Activated CD8-positive, alpha-beta memory T cell treated with anti-CD3 and anti-CD28 coated beads for 1 hour (primary cell): ENCODE results near the gene EDEM2.
"Not testable (repeated sequence)": the region's sequence is repeated elsewhere in the genome, so short reads cannot be mapped to it uniquely, and the experiment has no call there.

ENCODE experiments used
- DNase-seq, 2 donors: peaks; one replicate each; pipeline ENCODE4 v3.0.0-alpha.2; 2020; ENCODE audit warnings: low read depth in 1 of 2; ENCODE audit errors: extremely low read depth in 1 of 2

EDEM2 gene

DNA sequence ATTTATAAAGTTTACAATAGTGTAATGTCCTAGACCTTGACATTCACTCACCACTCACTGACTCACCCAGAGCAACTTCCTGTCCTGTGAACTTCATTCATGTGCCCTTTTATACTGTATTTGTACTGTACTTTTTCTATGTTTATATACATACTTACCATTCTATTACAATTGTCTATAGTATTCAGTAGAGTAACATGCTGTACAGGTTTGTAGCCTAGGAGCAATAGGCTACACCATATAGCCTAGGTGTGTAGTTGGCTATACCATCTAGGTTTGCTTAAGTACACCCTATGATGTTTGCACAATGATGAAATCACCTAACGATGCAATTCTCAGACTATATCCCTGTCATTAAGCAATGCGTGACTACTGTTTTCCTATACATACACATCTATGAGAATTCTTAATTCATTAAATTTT, 17.5 kb downstream of the EDEM2 start:
- DNase-seq, result no peak

DNA sequence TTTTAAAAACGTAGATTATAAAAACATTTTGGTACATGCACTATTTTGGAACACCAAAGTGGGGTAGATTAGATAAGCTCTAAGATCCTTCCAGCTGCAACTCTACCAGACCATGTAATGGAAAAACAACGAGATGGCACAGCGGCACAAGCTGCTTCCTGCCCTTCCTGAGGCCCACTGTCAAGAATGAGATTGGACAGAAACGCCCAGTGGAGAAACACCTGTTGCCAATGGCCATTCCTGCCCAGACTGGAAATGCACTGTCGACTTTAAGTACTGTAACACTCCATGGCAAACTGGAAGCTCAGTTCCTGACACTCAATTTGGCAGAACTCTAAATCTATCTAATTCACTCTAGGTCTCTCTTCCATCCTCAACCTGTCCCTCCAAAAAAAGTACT, 21.4 kb downstream of the EDEM2 start:
- DNase-seq, result no peak

DNA sequence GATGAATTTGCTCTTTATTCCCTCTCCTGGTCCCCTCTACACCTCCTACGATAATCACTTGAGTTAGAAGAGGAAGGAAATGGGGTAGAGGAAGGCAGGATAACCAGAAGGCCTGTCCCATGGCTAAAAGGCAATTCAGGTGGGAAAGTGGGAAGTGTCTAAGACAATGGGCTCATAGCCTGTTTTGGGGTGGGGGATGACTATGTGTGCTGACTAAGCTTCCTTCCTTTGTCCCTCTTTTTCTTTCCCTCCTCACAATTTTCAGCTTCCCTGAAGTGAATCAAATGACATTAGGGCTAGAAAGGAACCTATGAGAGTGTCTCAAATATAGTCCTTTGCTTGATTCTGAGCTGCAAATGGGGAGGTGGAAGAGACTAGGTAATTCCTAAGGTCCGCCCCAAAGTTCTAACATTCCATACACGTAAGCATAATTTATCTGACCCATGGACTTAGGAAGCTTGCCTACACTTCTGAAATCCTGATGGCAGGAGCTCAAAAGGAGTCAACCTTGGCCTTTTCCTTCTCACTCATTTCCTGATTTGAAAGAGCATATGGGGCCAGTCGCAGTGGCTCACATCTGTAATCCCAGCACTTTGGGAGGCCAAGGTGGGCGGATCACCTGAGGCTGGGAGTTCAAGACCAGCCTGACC, 24.3 kb downstream of the EDEM2 start:
- no peak for DNase-seq

DNA sequence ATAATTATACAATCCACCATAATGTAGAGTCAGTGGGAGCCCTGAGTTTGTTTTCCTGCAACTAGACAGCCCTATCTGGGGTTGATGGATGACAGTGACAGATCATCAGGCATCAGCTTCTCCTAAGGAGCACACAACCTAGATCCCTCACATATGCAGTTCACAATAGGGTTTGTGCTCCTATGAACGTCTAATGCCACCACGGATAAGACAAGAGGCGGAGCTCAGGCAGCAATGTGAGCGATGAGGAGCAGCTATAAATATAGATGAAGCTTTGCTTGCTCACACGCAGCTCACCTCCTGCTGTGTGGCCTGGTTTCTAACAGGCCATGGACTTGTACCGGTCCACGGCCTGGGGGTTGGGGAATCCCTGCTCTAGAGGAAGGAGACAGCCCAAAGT, 25.9 kb downstream of the EDEM2 start:
- DNase-seq, result no peak

DNA sequence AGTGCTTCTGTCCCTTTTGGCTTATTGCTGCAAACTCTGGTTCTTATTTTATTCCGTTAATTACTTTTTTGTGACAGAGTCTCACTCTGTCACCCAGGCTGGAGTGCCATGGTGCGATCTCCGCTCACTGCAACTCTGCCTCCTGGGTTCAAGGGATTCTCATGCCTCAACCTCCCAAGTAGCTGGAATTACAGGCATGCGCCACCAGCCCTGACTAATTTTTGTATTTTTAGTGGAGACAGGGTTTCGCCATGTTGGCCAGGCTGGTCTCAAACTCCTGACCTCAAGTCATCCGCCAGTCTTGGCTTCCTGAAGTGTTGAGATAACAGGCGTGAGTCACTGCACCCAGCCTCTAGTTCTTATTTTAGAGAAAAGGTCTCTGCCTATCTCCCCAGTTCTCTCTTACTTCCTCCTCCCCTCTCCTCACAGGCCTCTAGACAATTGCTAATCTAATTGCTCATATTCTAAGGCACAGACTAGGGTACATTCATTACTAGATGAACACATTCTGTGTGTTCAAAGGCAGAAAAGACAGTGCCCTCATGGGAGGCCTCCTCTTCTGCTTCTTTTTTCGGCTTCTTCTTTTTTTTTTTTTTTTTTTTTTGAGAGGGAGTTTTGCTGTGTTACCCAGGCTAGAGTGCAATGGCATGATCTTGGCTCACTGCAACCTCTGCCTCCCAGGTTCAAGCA, 27.0 kb downstream of the EDEM2 start:
- no peak for DNase-seq

DNA sequence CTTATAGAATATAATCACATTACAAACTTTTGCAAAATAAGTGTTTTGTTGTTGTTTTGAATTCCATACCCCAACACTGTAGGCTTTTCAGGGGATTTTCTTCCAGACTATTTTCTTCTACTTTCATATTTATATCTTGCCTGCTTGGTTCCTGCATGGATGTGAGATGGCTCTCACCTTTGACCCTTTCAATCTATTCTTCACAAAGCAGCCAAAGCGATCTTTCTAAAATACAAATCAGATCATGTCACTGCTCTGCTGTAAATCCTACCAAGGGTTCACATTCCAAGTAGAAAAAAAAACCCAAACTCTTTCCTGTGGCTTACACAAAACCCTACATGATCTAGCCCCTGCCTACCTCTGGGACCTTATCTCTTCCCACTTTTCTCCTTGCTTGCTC, 29.5 kb downstream of the EDEM2 start:
- DNase-seq, result no peak

DNA sequence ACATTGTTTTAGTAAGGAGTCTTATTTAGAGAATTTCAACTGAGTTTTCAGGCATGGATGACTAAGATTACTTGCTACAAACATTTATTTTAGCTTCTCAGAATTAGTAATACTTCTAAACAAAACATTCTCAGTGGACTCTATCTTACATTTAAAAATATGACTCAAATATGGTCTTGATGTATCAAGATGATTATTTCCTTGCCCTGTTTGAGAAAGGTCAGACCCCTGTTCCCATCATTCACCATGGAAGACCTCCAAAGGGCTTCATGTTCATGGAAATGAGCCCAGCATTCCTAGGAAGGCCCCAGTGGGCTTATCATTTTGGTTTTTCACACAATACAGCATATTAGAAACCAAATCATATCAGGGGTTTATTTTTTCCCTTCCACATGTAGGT, 29.9 kb downstream of the EDEM2 start:
- DNase-seq, result no peak

DNA sequence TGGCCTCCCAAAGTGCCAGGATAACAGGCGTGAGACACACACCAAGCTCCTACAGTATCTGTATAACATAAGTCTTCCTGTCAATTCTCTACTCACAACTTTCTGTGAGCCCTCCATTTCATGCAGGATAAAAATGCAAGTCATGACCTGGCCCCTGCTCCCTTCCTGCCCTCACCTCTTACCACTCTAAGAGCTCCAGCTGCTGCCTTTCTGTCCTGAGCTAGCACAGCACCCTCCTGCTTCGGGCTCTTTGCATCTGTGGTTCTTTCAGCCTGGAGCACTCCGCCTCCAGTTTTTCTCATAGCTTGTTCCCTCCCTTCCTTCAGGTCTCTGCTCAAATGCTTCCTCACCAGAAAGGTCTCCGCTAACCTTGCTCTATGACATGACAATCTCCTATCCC, 30.9 kb downstream of the EDEM2 start:
- no peak for DNase-seq

DNA sequence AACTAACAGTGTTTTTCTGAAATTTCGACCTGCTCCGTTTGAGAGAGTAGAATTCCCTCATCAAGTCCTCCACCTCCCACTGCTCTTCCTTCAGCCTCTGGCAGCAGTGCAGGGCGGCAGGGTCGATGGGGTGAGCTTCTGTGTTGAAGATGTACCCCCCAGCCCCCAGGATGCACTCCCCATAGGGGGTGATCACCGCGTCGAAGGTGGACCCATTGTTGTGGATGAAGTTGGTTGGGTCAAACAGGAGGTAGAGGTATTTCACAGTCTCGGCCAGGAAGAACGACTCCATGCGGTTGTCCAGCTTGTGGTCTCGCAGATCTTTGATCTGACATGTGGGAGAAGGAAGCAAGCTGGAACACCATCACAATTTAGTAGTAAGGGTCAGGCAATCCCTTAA, 31.5 kb downstream of the EDEM2 start:
- DNase-seq, result no peak

DNA sequence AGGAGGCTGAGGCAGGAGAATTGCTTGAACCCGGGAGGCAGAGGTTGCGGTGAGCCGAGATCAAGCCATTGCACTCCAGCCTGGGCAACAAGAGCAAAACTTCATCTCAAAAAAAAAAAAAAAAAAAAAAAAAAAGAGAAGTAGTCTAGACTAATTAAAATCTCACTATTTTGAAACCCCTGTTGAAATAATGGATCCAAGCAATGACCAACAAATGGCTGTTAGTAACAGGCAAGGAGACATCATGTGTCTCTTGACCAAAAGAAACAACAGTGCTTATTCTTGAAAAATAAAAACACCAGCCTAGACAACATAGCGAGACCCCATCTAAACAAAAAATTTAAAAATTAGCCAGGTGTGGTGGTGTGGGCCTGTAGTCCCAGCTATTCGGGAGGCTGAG, 34.9 kb downstream of the EDEM2 start:
- DNase-seq, result not testable (repeated sequence)

DNA sequence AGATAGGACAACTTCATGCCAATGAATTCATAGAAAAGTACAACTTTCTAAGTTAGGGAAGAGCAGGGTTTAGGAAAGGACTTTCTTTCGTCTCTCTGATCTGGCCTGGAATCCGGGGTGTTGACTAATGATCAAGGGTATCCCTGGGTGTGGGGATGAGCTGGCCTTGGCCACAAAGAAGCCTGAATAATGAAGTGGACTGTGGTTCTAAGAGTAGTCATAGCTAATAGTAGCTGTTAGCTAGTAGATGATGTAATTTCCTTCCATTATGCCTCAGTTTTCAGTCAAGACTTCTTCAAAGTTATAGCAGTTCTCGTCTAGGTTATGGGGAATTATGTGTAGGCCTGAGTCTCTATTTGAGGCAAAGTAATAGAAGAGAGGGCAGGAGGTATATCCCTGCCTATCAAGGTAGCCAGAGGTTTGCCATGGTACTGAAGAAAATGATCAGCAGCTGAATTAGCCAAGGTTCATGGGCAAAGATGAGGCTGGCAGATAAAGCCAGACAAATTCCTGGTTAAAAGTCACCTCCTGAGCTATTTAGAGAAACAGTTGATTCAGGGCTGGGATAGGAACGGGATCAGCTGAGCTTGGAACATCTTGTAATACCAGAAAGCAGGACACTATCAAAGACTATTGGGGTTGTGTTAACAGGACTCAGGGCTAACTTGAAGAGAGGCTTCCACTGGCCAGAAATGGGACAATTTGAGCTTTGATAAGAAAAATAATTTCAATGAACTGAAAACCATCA, 35.8 kb downstream of the EDEM2 start:
- DNase-seq, result no peak

DNA sequence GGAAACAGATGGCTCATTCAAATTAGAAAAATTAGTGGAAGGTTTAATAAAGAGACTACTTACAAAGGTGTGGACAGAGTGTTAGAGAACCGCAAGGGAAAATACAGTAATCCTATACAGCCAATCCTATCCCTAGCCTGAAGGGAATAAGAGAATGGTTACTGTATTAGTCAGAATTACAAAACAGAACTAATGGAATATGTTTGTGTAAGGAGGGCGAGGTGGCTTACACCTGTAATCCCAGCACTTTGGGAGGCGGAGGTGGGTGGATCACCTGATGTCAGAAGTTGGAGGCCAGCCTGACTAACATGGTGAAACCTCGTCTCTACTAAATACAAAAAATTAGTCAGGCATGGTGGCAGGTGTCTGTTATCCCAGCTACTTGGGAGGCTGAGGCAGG, 38.2 kb downstream of the EDEM2 start:
- no peak for DNase-seq

DNA sequence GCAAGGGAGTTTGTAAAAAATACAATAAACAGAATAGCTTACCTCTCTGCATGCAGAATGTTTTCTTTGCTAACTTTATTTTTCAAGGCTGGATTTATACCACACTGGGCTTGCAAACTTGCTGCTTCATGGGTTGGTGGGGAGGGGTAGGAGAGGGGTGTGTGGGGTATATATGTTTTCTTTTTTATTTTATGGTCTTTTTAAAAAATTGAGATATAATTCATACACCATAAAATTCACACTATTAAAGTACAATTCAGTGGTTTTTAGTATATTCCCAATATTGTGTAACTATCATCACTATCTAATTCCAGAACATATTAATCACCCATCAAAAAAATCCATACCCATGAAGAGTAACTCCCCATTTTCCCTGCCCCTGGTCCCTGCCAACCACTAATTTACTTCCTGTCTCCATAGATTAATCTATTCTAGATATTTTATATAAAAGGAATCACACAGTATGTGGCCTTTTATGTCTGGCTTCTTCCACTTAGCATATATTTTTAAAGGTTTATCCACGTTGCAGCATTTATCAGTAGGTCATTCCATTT, 40.2 kb downstream of the EDEM2 start:
- no peak for DNase-seq

DNA sequence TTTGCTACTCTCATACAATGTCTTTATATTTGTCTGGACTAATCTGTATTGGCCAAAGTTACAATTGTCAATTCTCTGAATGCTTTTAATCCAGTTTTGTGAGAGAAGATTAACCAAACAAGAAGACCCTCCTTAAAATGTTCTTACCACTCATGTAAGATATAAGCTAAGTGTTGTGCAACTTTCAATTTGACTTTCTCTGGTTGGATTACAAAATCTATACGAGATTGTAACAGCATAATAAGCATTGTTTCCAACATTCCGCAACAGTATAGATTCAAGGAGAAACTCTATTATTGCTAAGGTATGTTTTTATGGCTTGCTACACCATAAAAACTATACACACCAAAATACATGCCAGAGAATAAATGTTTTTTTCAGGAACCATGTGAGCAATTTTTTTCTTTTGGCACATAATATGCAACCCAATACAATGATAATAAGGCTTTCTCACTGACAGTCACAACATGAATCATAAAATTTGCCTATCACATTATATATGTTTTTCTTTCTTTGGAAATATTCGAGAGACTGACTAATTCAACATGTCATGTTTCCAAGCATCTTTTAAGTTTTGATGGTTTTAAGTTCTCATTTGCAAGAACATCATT, 42.3 kb downstream of the EDEM2 start:
- no peak for DNase-seq

DNA sequence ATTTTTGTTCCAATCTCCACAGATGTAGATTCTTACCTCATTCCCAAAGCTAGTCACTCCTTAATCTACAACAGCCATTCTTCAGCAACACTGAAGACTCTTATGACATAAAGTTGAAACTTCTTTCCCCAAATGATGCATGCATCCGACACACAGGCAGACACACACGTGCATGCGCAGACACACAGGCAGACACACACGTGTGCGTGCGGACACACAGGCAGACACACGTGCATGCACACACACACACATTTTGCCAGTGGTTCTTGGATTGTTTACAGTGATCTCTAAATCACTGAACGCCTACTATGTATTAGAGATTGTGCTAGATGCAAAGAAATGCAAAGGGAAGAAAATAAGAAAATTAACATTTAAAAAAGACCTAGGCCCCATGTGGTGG, 45.5 kb downstream of the EDEM2 start:
- DNase-seq, result no peak

DNA sequence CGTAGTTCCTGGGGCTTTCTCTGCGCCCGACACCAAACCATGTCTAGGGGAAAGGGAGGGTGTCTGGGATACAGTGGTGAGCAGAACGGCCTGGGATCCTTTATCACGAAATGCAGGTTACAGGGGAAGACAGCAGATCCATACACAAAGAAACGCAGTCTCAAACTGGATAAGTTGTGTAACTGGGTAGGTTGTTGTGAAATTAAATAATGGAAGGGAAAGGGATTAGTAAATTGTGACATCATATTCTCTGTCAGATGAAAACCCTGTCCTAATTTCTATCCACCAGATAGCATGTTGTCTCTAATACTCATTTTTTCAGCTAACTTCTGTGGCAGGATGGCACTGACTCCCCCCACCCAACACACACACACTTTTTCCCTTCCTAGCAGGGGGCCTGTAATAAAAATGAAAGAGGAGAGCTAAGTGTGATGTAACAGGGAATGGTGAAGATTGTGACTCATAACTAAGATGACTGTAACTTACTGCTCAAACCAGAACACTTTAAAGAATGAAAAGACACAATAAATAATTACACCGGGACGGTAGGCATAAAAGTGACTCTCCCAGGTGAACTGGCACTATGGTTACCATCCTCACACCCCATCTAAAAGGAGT, 53.8 kb downstream of the EDEM2 start:
- DNase-seq, result no peak

DNA sequence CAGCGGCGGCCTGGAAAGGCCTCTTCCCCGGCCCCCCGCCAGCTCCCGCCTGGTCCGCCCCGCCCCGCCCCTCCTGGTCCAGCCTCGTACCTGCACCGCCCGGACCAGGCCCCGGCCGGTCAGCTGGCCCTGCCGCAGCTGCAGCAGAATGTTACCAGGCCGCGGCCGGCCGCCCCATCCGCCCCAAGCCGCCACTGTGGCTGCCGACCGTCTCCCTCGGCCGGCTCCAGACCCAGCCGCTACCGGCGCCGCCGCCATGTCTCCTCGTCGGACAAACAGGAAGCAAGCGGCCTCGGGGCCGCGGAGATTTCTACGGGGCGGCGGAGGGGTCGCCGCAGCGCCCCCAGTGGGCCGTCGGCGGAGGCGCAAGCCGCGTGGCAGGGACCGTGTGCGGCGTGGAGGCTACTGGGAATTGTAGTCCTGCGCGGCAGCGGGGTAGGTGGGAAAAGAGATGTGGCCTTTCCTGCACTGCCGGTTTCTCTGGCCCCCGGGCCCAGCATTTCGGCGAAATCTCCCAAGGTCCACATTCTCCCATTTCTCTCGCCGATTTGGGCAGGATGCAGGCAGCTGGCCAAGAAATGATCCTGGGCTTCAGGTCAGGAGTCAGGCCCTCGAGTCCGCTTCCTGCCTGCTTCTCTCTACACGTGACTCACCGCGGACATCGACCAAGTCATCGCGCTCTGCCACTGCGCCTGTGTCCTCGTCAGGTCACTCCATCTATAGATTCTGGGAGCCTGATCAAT, 54.4 kb downstream of the EDEM2 start, which contains the start of gene TRPC4AP:
Gene TRPC4AP (minus strand): TSS at position 284 of the 743 bp plus-strand sequence. CDS start 26 bp downstream, at position 258.
- DNase-seq, result peak; percentile 64 to 81

DNA sequence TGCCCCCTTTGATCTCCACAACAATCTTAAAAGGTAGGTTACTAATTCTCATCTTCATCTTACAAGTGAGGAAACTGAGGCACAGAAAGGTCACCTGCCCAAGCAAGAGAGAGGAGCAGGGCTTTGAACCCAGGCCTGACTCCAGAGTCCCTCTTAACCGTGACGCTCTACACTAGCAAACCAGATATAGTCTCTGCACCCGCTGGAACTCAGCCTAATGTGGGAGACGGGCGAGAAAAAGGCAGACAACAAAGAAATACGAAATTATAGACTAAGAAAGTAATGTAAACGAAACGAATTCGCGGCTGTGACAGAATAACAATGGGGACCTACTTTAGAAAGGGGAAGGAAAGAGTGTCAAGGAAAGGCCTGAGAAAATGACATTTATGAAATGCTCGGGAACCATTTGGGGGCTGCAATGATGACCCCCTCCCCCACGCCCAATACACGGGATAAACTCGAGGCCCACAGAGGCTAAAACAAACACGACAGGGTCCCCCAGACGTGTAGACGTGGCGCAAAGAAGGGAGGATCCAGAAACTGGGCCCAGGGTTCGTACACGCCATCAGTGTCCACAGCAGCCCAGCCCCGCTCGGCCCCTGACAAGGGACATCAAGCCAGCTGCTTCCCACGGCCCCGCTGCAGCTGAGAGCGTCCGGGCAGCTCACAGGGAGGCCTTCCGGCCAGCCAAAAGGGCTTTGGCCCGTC, 55.2 kb downstream of the EDEM2 start:
- DNase-seq, result no peak
